NOMO-1 treated with dmso at 0.1 percent for 144 hours (cell line): ENCODE results near the gene RHBDD3.
"Not testable (repeated sequence)": the region's sequence is repeated elsewhere in the genome, so short reads cannot be mapped to it uniquely, and the experiment has no call there.

Experiments
- DNase-seq: peaks from one replicate; lab custom pipeline; 2025; ENCODE audit not compliant: unreplicated experiment; lab: John Stamatoyannopoulos, UW

Gene RHBDD3

GRCh38 chr22:29251981-29252911 is 15.5 kb downstream of the RHBDD3 start:
- no peak for DNase-seq

GRCh38 chr22:29251265-29251664 is 16.5 kb downstream of the RHBDD3 start:
- DNase-seq = no peak

- not testable (repeated sequence) for DNase-seq
Measured at GRCh38 chr22:29247891-29248290, 19.9 kb downstream of the RHBDD3 start.

GRCh38 chr22:29245626-29246385 is 22.0 kb downstream of the RHBDD3 start:
- DNase-seq = peak; percentile 25

- no peak for DNase-seq
Measured at GRCh38 chr22:29244785-29245625, 22.8 kb downstream of the RHBDD3 start.

- DNase-seq = no peak
Measured at GRCh38 chr22:29243874-29244446, 23.8 kb downstream of the RHBDD3 start.

GRCh38 chr22:29240481-29240880 is 27.3 kb downstream of the RHBDD3 start:
- not testable (repeated sequence) for DNase-seq

- no peak for DNase-seq
Measured at GRCh38 chr22:29233277-29233877, 34.4 kb downstream of the RHBDD3 start.

GRCh38 chr22:29231971-29232959 is 35.5 kb downstream of the RHBDD3 start:
- DNase-seq = no peak

- DNase-seq = no peak
Measured at GRCh38 chr22:29230972-29231875, 36.6 kb downstream of the RHBDD3 start.

GRCh38 chr22:29226351-29226981 is 41.3 kb downstream of the RHBDD3 start:
- no peak for DNase-seq

- DNase-seq = no peak
Measured at GRCh38 chr22:29225422-29226090, 42.2 kb downstream of the RHBDD3 start.

- no peak for DNase-seq
Measured at GRCh38 chr22:29224859-29225410, 42.8 kb downstream of the RHBDD3 start.

- no peak for DNase-seq
Measured at GRCh38 chr22:29224121-29224858, 43.5 kb downstream of the RHBDD3 start.

GRCh38 chr22:29219881-29220670 is 47.7 kb downstream of the RHBDD3 start:
- no peak for DNase-seq
